Liver (tissue), 9 donors: ENCODE results near the gene FGD5. TPM values are rescaled to one million over a fixed set of nuclear protein-coding genes. Genes with fewer than 3 reads are reported as not detected.

Experiments used
- DNase-seq: peaks from one replicate; pipeline ENCODE4 v3.0.0-alpha.2; 2017; ENCODE audit warnings: low spot score
- H3K27ac ChIP-seq, 2 donors: one replicate each; pipeline ENCODE4 v1.7.0; 2013; ENCODE audit warnings: inconsistent platforms in 2 of 2, low read length in 2 of 2, control low read depth in 1 of 2, low read depth in 1 of 2, mild to moderate bottlenecking in 1 of 2
- H3K27me3 ChIP-seq, 4 donors: one replicate each; pipeline versions ENCODE4 v1.6.1 to v1.7.0; 2013; ENCODE audit warnings: low read length in 3 of 4, inconsistent platforms in 1 of 4, mild to moderate bottlenecking in 1 of 4, moderate library complexity in 1 of 4; ENCODE audit not compliant: control insufficient read depth in 4 of 4, insufficient read depth in 4 of 4
- H3K36me3 ChIP-seq, 4 donors: one replicate each; pipeline versions ENCODE4 v1.6.1 to v1.7.0; 2013; ENCODE audit warnings: low read length in 3 of 4, mild to moderate bottlenecking in 3 of 4, low read depth in 1 of 4, moderate library complexity in 1 of 4; ENCODE audit not compliant: control insufficient read depth in 4 of 4, insufficient read depth in 3 of 4
- H3K4me1 ChIP-seq, 4 donors: one replicate each; pipeline versions ENCODE4 v1.6.1 to v1.7.0; 2013; ENCODE audit warnings: low read length in 3 of 4, mild to moderate bottlenecking in 3 of 4, moderate library complexity in 1 of 4; ENCODE audit not compliant: control insufficient read depth in 4 of 4, insufficient read depth in 4 of 4
- H3K4me3 ChIP-seq, 3 donors: one replicate each; pipeline versions ENCODE4 v1.6.1 to v1.7.0; 2013; ENCODE audit warnings: low read length in 3 of 3, control low read depth in 1 of 3, low read depth in 1 of 3, mild to moderate bottlenecking in 1 of 3
- H3K9ac ChIP-seq, 2 donors: one replicate each; pipeline ENCODE4 v1.7.0; 2013; ENCODE audit warnings: low read length in 2 of 2, mild to moderate bottlenecking in 2 of 2, moderate library complexity in 2 of 2, control low read depth in 1 of 2, low read depth in 1 of 2
- H3K9me3 ChIP-seq, 4 donors: one replicate each; pipeline versions ENCODE4 v1.6.1 to v1.7.0; 2013; ENCODE audit warnings: low read length in 3 of 4; ENCODE audit not compliant: control insufficient read depth in 4 of 4
- EGR1 ChIP-seq, 2 donors: IDR thresholded peaks; 2 replicates each; pipeline ENCODE4 v1.6.1; 2016 to 2018; ENCODE audit warnings: antibody characterized with exemption in 2 of 2, low read depth in 2 of 2
- FOXA1 ChIP-seq: IDR thresholded peaks from 2 replicates; pipeline ENCODE4 v1.6.1; 2016; ENCODE audit warnings: antibody characterized with exemption
- FOXA2 ChIP-seq: IDR thresholded peaks from 2 replicates; pipeline ENCODE4 v1.6.1; 2016; ENCODE audit warnings: antibody characterized with exemption
- GABPA ChIP-seq, 2 donors: IDR thresholded peaks in 1 of 2; conservative IDR thresholded peaks in 1 of 2; 2 replicates each; pipeline ENCODE4 v1.6.1; 2016; ENCODE audit warnings: antibody characterized with exemption in 2 of 2, mild to moderate bottlenecking in 1 of 2, moderate library complexity in 1 of 2
- HNF4A ChIP-seq, 2 donors: conservative IDR thresholded peaks; 2 replicates each; pipeline ENCODE4 v1.6.1; 2016; ENCODE audit warnings: antibody characterized with exemption in 2 of 2, mild to moderate bottlenecking in 2 of 2
- HNF4G ChIP-seq: IDR thresholded peaks from 2 replicates; pipeline ENCODE4 v1.6.1; 2016; ENCODE audit warnings: antibody characterized with exemption
- JUND ChIP-seq, 2 donors: IDR thresholded peaks; 2 replicates each; pipeline ENCODE4 v1.6.1; 2016; ENCODE audit warnings: antibody characterized with exemption in 2 of 2
- NR2F2 ChIP-seq: IDR thresholded peaks from 2 replicates; pipeline ENCODE4 v1.6.1; 2016; ENCODE audit warnings: antibody characterized with exemption
- RAD21 ChIP-seq, 2 donors: IDR thresholded peaks; 2 replicates each; pipeline ENCODE4 v1.6.1; 2016; ENCODE audit warnings: antibody characterized with exemption in 2 of 2, mild to moderate bottlenecking in 2 of 2
- RXRA ChIP-seq, 2 donors: IDR thresholded peaks; 2 replicates each; pipeline ENCODE4 v1.6.1; 2017 to 2018; ENCODE audit warnings: antibody characterized with exemption in 2 of 2, mild to moderate bottlenecking in 1 of 2
- SP1 ChIP-seq: IDR thresholded peaks from 2 replicates; pipeline ENCODE4 v1.6.1; 2018; ENCODE audit warnings: antibody characterized with exemption, mild to moderate bottlenecking
- TAF1 ChIP-seq: conservative IDR thresholded peaks from 2 replicates; pipeline ENCODE4 v1.6.1; 2016; ENCODE audit warnings: antibody characterized with exemption, mild to moderate bottlenecking
- YY1 ChIP-seq: IDR thresholded peaks from 2 replicates; pipeline ENCODE4 v1.6.1; 2016; ENCODE audit warnings: antibody characterized with exemption, mild to moderate bottlenecking
- ZBTB33 ChIP-seq: IDR thresholded peaks from 2 replicates; pipeline ENCODE4 v1.6.1; 2016; ENCODE audit warnings: antibody characterized with exemption
- WGBS: extraction: QIAGEN DNeasy Blood & Tissue Kit; methylation state at CpG from one replicate; pipeline ENCODE4 v1.1.7; 2013; 5-methylcytosine and 5-hydroxymethylcytosine counted together
- polyA plus RNA-seq, 2 donors: library from polyadenylated mRNA; stranded (reverse) in 1 of 2; unstranded in 1 of 2; fragments of 200-250 nt in 1 of 2; fragments of >200 nt in 1 of 2; fragmentation: Nextera tagmentation in 1 of 2; extraction: Ambion mirVana in 1 of 2; gene quantifications; one replicate each; pipeline versions ENCODE4 v1.2.1 to v1.2.3, GENCODE V29; 2013 to 2015
- total RNA-seq, 2 donors: library from RNA; depleted of rRNA; stranded (reverse); fragments of >200 nt; gene quantifications; one replicate each; pipeline ENCODE4 v1.2.3, GENCODE V29; 2014
- TF ChIP-seq, protein P1 (sequence below): IDR thresholded peaks from 2 replicates; pipeline ENCODE4 v1.6.1; 2016; ENCODE audit warnings: antibody characterized with exemption
- TF ChIP-seq, protein P2 (sequence below): IDR thresholded peaks from 2 replicates; pipeline ENCODE4 v1.6.1; 2016; ENCODE audit warnings: antibody characterized with exemption
- TF ChIP-seq, protein P3 (sequence below): IDR thresholded peaks from 2 replicates; pipeline ENCODE4 v1.6.1; 2016; ENCODE audit warnings: antibody characterized with exemption, mild to moderate bottlenecking
- TF ChIP-seq, protein P4 (sequence below): fragments of 150-350 bp; IDR thresholded peaks from 2 replicates; pipeline ENCODE4 v1.5.1; 2017; ENCODE audit warnings: improper control_type of control experiment, low read depth, low read length; ENCODE audit not compliant: missing input control
- donor health status: healthy.
- donor health status: healthy.
- donor health status: healthy.
- donor health status: healthy.
- donor health status: healthy.

The FGD5 gene
- total and polyA plus RNA-seq, 4 donors, result 2.0 to 6.3 (median 3.1) TPM

DNA sequence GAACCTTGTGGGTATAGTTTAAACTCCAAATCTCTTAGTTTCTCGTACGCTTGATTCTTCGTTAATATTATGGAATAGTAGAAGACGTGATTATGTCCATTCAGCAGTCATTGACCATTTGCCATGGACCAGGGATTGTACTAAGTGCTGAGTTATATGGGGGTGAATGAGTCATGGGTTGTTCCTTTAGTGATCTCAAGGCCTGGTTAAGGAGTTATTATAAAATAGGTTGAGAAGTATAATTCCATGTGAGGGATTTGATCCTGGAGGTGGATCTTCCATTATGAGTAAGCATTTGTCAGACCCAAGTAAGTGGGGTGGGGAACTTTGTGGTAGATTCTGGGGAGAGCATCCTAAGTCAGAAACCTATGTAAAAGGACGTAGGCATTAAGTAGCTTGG lies 144.0 kb downstream of the FGD5 start:
- Histone ChIP-seq H3K36me3 (peaks cover 0 to 4% (median 1%) of the 10 kb centered on the region in 4 donors), H3K9ac (no peak overlapping the region), H3K27ac (no peak overlapping the region), H3K27me3 (no peaks in the 10 kb centered on the region), H3K9me3 (no peaks in the 10 kb centered on the region), H3K4me3 (no peak overlapping the region), H3K4me1 (peaks cover 0 to 3% (median 0%) of the 10 kb centered on the region in 4 donors)
- 97% methylated on average over 5 of the region's 5 CpGs for WGBS
- no peak for DNase-seq
- TF ChIP-seq HNF4A (conservative IDR thresholded peaks at IDR 0.05), result no peak
- no peak for TF ChIP-seq SP1
- TF ChIP-seq, protein P1, sequence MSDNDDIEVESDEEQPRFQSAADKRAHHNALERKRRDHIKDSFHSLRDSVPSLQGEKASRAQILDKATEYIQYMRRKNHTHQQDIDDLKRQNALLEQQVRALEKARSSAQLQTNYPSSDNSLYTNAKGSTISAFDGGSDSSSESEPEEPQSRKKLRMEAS, result no peak
- no peak for TF ChIP-seq JUND (IDR thresholded peaks at IDR 0.05)

- H3K4me1 ChIP-seq, result no peaks in the 10 kb centered on the region
- no peak overlapping the region for H3K4me3 ChIP-seq
- no peaks in the 10 kb centered on the region for H3K27me3 ChIP-seq
- no peak overlapping the region for H3K27ac ChIP-seq
- DNase-seq, result no peak
- WGBS, result 69% methylated on average over 1 of the region's 1 CpG
- no peaks in the 10 kb centered on the region for H3K9me3 ChIP-seq
- TF ChIP-seq NR2F2 (no peak), GABPA (IDR thresholded peaks at IDR 0.05 in 1 of 2, conservative IDR thresholded peaks at IDR 0.05 in 1 of 2) (no peak), FOXA2 (no peak), RXRA (IDR thresholded peaks at IDR 0.05) (no peak), YY1 (no peak), SP1 (no peak), HNF4A (conservative IDR thresholded peaks at IDR 0.05) (no peak), ZBTB33 (no peak), TAF1 (no peak), JUND (IDR thresholded peaks at IDR 0.05) (no peak), EGR1 (IDR thresholded peaks at IDR 0.05; ENCODE audit: low read depth in 2 of 2) (no peak)
- TF ChIP-seq, protein P2, sequence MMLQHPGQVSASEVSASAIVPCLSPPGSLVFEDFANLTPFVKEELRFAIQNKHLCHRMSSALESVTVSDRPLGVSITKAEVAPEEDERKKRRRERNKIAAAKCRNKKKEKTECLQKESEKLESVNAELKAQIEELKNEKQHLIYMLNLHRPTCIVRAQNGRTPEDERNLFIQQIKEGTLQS, result no peak
- H3K36me3 ChIP-seq, result peaks cover 0 to 5% (median 2%) of the 10 kb centered on the region in 4 donors
- no peak overlapping the region for H3K9ac ChIP-seq
These were observed 148.5 kb downstream of the FGD5 start for GRCh38 chr3:14967285-14967684.

- H3K4me3 ChIP-seq, result no peak overlapping the region
- H3K36me3 ChIP-seq, result peaks cover 0 to 7% (median 2%) of the 10 kb centered on the region in 4 donors
- H3K27ac ChIP-seq, result no peak overlapping the region
- H3K27me3 ChIP-seq, result no peaks in the 10 kb centered on the region
- no peak for DNase-seq
- 96% methylated on average over 1 of the region's 1 CpG for WGBS
- H3K4me1 ChIP-seq, result no peaks in the 10 kb centered on the region
- no peaks in the 10 kb centered on the region for H3K9me3 ChIP-seq
- H3K9ac ChIP-seq, result no peak overlapping the region
- TF ChIP-seq, protein P3, sequence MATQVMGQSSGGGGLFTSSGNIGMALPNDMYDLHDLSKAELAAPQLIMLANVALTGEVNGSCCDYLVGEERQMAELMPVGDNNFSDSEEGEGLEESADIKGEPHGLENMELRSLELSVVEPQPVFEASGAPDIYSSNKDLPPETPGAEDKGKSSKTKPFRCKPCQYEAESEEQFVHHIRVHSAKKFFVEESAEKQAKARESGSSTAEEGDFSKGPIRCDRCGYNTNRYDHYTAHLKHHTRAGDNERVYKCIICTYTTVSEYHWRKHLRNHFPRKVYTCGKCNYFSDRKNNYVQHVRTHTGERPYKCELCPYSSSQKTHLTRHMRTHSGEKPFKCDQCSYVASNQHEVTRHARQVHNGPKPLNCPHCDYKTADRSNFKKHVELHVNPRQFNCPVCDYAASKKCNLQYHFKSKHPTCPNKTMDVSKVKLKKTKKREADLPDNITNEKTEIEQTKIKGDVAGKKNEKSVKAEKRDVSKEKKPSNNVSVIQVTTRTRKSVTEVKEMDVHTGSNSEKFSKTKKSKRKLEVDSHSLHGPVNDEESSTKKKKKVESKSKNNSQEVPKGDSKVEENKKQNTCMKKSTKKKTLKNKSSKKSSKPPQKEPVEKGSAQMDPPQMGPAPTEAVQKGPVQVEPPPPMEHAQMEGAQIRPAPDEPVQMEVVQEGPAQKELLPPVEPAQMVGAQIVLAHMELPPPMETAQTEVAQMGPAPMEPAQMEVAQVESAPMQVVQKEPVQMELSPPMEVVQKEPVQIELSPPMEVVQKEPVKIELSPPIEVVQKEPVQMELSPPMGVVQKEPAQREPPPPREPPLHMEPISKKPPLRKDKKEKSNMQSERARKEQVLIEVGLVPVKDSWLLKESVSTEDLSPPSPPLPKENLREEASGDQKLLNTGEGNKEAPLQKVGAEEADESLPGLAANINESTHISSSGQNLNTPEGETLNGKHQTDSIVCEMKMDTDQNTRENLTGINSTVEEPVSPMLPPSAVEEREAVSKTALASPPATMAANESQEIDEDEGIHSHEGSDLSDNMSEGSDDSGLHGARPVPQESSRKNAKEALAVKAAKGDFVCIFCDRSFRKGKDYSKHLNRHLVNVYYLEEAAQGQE, result no peak
- TF ChIP-seq SP1 (no peak), FOXA2 (no peak), RXRA (IDR thresholded peaks at IDR 0.05) (no peak), FOXA1 (no peak), JUND (IDR thresholded peaks at IDR 0.05) (no peak), EGR1 (IDR thresholded peaks at IDR 0.05; ENCODE audit: low read depth in 2 of 2) (no peak), NR2F2 (no peak), RAD21 (IDR thresholded peaks at IDR 0.05) (no peak), TAF1 (no peak), HNF4G (no peak)
- TF ChIP-seq, protein P4, sequence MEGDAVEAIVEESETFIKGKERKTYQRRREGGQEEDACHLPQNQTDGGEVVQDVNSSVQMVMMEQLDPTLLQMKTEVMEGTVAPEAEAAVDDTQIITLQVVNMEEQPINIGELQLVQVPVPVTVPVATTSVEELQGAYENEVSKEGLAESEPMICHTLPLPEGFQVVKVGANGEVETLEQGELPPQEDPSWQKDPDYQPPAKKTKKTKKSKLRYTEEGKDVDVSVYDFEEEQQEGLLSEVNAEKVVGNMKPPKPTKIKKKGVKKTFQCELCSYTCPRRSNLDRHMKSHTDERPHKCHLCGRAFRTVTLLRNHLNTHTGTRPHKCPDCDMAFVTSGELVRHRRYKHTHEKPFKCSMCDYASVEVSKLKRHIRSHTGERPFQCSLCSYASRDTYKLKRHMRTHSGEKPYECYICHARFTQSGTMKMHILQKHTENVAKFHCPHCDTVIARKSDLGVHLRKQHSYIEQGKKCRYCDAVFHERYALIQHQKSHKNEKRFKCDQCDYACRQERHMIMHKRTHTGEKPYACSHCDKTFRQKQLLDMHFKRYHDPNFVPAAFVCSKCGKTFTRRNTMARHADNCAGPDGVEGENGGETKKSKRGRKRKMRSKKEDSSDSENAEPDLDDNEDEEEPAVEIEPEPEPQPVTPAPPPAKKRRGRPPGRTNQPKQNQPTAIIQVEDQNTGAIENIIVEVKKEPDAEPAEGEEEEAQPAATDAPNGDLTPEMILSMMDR, result no peak
- TF ChIP-seq, protein P2, result no peak
- TF ChIP-seq, protein P1, result no peak
These were observed 150.9 kb downstream of the FGD5 start for GRCh38 chr3:14969671-14970070.
